Measurements from ENCODE around the gene TRPM7.
"Not testable (repeated sequence)": the region's sequence is repeated elsewhere in the genome, so short reads cannot be mapped to it uniquely, and the experiment has no call there.

- TF ChIP-seq CTCF (IDR thresholded peaks at IDR 0.05; ENCODE audit: low read depth, low read length); POLR2A (IDR thresholded peaks at IDR 0.05; ENCODE audit: extremely low read depth, insufficient read length); MYC (IDR thresholded peaks at IDR 0.05; ENCODE audit: low read depth, low read length): not testable (repeated sequence)
- TF ChIP-seq, protein P1, sequence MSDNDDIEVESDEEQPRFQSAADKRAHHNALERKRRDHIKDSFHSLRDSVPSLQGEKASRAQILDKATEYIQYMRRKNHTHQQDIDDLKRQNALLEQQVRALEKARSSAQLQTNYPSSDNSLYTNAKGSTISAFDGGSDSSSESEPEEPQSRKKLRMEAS (IDR thresholded peaks at IDR 0.05; ENCODE audit: low read depth, low read length), result not testable (repeated sequence)
Observed at GRCh38 chr15:50616554-50616953, 70.0 kb downstream of the TRPM7 start.
